OCI-LY7 (cell line): ENCODE data around the gene NUDT22. TPM values are rescaled to one million over a fixed set of nuclear protein-coding genes. Genes with fewer than 3 reads are reported as not detected.

Experiments
- BruUV-seq: library from RNA; stranded (reverse); fragments of 400-500 nt; replicated peaks from 2 replicates; lab custom pipeline; 2021; lab: Mats Ljungman, UMichigan
- CTCF ChIA-PET: fragments of 300-600 bp; sonication (Branson Sonifier 250); formaldehyde crosslinking; loops from one replicate; lab custom pipeline; 2022; ENCODE audit warnings: antibody characterized with exemption; ENCODE audit not compliant: unreplicated experiment; lab: Charles Lee
- POLR2A ChIA-PET: fragments of 300-600 bp; sonication (Branson Sonifier 250); formaldehyde crosslinking; loops from one replicate; lab custom pipeline; 2022; ENCODE audit warnings: antibody characterized with exemption; lab: Charles Lee
- DNase-seq: peaks from one replicate; pipeline ENCODE4 v3.0.0-alpha.2; 2015; ENCODE audit warnings: low spot score
- H2AFZ ChIP-seq: fragments of 200-600 bp; sonication (generic), shearing (Covaris generic); 2 replicates; pipeline ENCODE4 v1.6.1; 2014; ENCODE audit warnings: mild to moderate bottlenecking, antibody characterized with exemption, low read length, moderate library complexity
- H3K27ac ChIP-seq: fragments of 200-600 bp; sonication (generic); 2 replicates; pipeline ENCODE4 v1.5.1; 2014; ENCODE audit warnings: mixed run types, low read depth, mild to moderate bottlenecking, moderate library complexity, low read length, inconsistent platforms; ENCODE audit not compliant: poor library complexity, severe bottlenecking
- H3K36me3 ChIP-seq: fragments of 200-600 bp; sonication (generic); 2 replicates; pipeline ENCODE4 v1.6.1; 2014; ENCODE audit warnings: mild to moderate bottlenecking, antibody characterized with exemption, low read length, moderate library complexity, mixed read lengths; ENCODE audit not compliant: insufficient read depth
- H3K4me1 ChIP-seq: fragments of 200-600 bp; sonication (generic); 2 replicates; pipeline ENCODE4 v1.5.1; 2014; ENCODE audit warnings: mild to moderate bottlenecking, low read length; ENCODE audit not compliant: insufficient read depth, poor library complexity, severe bottlenecking
- H3K4me2 ChIP-seq: fragments of 200-600 bp; sonication (generic); 2 replicates; pipeline ENCODE4 v1.6.1; 2014; ENCODE audit warnings: mild to moderate bottlenecking, low read length
- H3K4me3 ChIP-seq: fragments of 200-600 bp; sonication (generic); 2 replicates; pipeline ENCODE4 v1.5.1; 2014; ENCODE audit warnings: mild to moderate bottlenecking, low read depth, low read length; ENCODE audit not compliant: poor library complexity, severe bottlenecking
- H3K79me2 ChIP-seq: fragments of 200-600 bp; sonication (generic); 2 replicates; pipeline ENCODE4 v1.6.1; 2016; ENCODE audit warnings: low read depth, mild to moderate bottlenecking, low read length, moderate library complexity, mixed read lengths; ENCODE audit not compliant: insufficient read depth
- H3K9me2 ChIP-seq: fragments of 200-600 bp; sonication (generic); 2 replicates; pipeline ENCODE4 v1.6.1; 2016; ENCODE audit warnings: mild to moderate bottlenecking, low read length, mixed read lengths; ENCODE audit not compliant: insufficient read depth
- H3K9me3 ChIP-seq: fragments of 200-600 bp; sonication (generic); 2 replicates; pipeline ENCODE4 v1.6.1; 2014; ENCODE audit warnings: mild to moderate bottlenecking, mixed run types, low read length, mixed read lengths
- H4K20me1 ChIP-seq: fragments of 200-600 bp; sonication (generic); 2 replicates; pipeline ENCODE4 v1.6.1; 2014; ENCODE audit warnings: mild to moderate bottlenecking, antibody characterized with exemption, low read length, moderate library complexity, mixed read lengths; ENCODE audit not compliant: insufficient read depth
- CTCF ChIP-seq: fragments of 200-600 bp; sonication (generic); conservative IDR thresholded peaks from 2 replicates; pipeline ENCODE4 v1.5.1; 2014; ENCODE audit warnings: mild to moderate bottlenecking, antibody characterized with exemption, low read length, moderate library complexity, mixed read lengths
- EZH2phosphoT487 ChIP-seq: fragments of 200-600 bp; sonication (generic); IDR thresholded peaks from 2 replicates; pipeline ENCODE4 v1.6.1; 2018; ENCODE audit warnings: low read depth, borderline replicate concordance, mild to moderate bottlenecking, mixed run types, antibody characterized with exemption, low read length, moderate library complexity, mixed read lengths
- intact Hi-C: fragments of 100-400 bp; cut with micrococcal nuclease; formaldehyde crosslinking; loops from one replicate; pipeline ENCODE4 v1.10.0; 2022; ENCODE audit not compliant: unreplicated experiment
- total RNA-seq, 2 experiments: library from RNA; depleted of rRNA in 1 of 2; stranded (reverse); fragments of >200 nt in 1 of 2; shearing (Covaris generic) in 1 of 2; gene quantifications; 2 replicates each; pipeline ENCODE4 v1.2.3, GENCODE V29; 2014 to 2022

Gene NUDT22
- total RNA-seq, 2 experiments from 2014 or later = 81.4 to 98.4 TPM

- peaks cover 8% of the 10 kb centered on the region; the same call in 1 of the 2 replicates for H3K79me2 ChIP-seq
- no peaks in the 10 kb centered on the region for H3K9me2 ChIP-seq
- H4K20me1 ChIP-seq = no peaks in the 10 kb centered on the region; the same call in 1 of the 2 replicates
- no peak for DNase-seq
- no peaks in the 10 kb centered on the region for H3K9me3 ChIP-seq
- no peak overlapping the region for H2AFZ ChIP-seq
- TSS peak; percentile 65 for BruUV-seq
- peak overlapping the region; percentile 99 for H3K4me2 ChIP-seq
- H3K4me1 ChIP-seq = peaks cover 22% of the 10 kb centered on the region
- H3K4me3 ChIP-seq = no peak overlapping the region
- intact Hi-C loops = no loop called here
- H3K36me3 ChIP-seq = peaks cover 47% of the 10 kb centered on the region
- ChIA-PET CTCF (interaction anchor here (0.7 kb wide), 1 partner anchor 80 kb away, joined by 3 read pairs; no protein-coding TSS in a partner anchor), POLR2A (interaction anchor here (0.6 to 2.1 kb wide), 4 partner anchors 17 to 59 kb away, joined by 3 to 15 read pairs (median 4); partner anchors contain the start of gene FERMT3)
- H3K27ac ChIP-seq = no peak overlapping the region
- TF ChIP-seq EZH2phosphoT487 = no peak
- TF ChIP-seq CTCF = no peak
Measured at GRCh38 chr11:64224151-64224890, 1.8 kb upstream of the NUDT22 start.

- intact Hi-C loops = no loop called here
- Histone ChIP-seq H3K4me3 (peak overlapping the region; percentile 83), H3K9me2 (no peaks in the 10 kb centered on the region), H3K9me3 (no peaks in the 10 kb centered on the region), H3K36me3 (peaks cover 40% of the 10 kb centered on the region), H4K20me1 (no peaks in the 10 kb centered on the region), H3K4me1 (peaks cover 30% of the 10 kb centered on the region), H3K27ac (peak overlapping the region; percentile 77), H2AFZ (no peak overlapping the region), H3K4me2 (peak overlapping the region; percentile 99), H3K79me2 (peaks cover 8% of the 10 kb centered on the region; the same call in 1 of the 2 replicates)
- no peak for DNase-seq
- POLR2A ChIA-PET = interaction anchor here (0.6 to 4.4 kb wide), 5 partner anchors 10 to 59 kb away, joined by 3 to 29 read pairs (median 5); partner anchors contain the start of gene FERMT3
- BruUV-seq = no TSS peak
- CTCF ChIA-PET = no interaction called here
- no peak for TF ChIP-seq CTCF
- no peak for TF ChIP-seq EZH2phosphoT487
Measured at GRCh38 chr11:64224891-64225607, 1.0 kb upstream of the NUDT22 start.
